GM12865 (cell line): ENCODE measurements around the gene FRK.

ENCODE experiments used
- DNase-seq: peaks from one replicate; pipeline ENCODE4 v3.0.0; 2010; ENCODE audit warnings: low read depth
- H3K4me3 ChIP-seq: 2 replicates; pipeline ENCODE4 v1.5.1; 2011; ENCODE audit warnings: mild to moderate bottlenecking, low read depth, low read length, control low read depth
- TF ChIP-seq, protein P1 (sequence below): IDR thresholded peaks from 2 replicates; pipeline ENCODE4 v1.5.1; 2011; ENCODE audit warnings: low read length, control low read depth, low read depth, inconsistent platforms; ENCODE audit not compliant: insufficient read depth; ENCODE audit errors: missing control alignments

FRK gene

DNA sequence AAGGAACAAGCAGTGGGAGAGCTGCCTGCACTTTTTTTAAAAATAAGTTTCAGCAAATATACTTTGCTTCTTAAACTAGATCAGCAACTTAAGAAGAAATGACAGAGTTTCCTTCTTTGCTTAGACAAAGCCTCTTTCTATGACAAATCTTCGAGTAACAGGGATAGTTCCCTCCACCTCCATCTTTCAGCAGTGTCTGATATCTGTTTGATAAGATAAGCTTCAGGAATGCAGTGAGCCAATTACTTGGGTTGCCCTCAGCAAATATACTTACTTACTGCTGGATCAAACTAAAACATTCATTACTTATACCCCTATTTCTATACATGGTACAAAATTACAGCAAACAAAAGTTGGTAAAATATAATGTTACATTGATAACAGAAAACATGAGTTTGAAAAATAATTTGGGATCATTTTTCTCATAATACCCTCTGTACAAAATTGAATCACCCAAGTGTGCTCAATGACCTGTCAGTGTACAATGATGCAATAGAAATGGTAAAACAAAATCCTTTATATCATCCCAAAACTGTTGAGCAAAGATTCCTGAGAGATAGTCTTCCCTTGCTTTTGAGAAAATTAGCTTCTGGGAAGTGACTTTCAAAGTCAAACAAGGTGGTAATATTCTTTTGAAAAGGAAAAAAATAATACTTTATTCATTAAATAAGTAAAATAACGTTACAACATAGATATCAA, 24.5 kb downstream of the FRK start:
- H3K4me3 ChIP-seq: no peak overlapping the region
- no peak for DNase-seq
- TF ChIP-seq, protein P1, sequence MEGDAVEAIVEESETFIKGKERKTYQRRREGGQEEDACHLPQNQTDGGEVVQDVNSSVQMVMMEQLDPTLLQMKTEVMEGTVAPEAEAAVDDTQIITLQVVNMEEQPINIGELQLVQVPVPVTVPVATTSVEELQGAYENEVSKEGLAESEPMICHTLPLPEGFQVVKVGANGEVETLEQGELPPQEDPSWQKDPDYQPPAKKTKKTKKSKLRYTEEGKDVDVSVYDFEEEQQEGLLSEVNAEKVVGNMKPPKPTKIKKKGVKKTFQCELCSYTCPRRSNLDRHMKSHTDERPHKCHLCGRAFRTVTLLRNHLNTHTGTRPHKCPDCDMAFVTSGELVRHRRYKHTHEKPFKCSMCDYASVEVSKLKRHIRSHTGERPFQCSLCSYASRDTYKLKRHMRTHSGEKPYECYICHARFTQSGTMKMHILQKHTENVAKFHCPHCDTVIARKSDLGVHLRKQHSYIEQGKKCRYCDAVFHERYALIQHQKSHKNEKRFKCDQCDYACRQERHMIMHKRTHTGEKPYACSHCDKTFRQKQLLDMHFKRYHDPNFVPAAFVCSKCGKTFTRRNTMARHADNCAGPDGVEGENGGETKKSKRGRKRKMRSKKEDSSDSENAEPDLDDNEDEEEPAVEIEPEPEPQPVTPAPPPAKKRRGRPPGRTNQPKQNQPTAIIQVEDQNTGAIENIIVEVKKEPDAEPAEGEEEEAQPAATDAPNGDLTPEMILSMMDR: no peak

DNA sequence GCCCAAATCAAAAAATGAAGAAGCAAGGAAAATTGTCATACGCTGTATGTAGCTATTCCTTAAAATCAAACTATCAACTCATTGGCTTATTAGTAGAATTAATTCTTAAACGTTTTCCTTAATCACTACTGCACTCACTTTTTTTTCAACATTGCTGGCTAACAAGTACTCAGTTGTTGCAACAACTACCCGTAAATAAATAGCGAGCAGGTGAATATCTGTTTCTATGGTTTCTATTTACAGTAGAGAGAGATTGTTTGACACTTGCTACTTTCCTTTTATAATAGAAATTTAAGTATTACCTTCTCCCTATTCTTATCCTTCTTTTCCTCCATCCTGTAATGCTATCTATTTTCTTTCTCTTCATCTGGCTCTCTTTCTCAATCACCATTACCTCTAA, 25.1 kb downstream of the FRK start:
- no peak for DNase-seq
- TF ChIP-seq, protein P1: no peak
- no peak overlapping the region for H3K4me3 ChIP-seq

DNA sequence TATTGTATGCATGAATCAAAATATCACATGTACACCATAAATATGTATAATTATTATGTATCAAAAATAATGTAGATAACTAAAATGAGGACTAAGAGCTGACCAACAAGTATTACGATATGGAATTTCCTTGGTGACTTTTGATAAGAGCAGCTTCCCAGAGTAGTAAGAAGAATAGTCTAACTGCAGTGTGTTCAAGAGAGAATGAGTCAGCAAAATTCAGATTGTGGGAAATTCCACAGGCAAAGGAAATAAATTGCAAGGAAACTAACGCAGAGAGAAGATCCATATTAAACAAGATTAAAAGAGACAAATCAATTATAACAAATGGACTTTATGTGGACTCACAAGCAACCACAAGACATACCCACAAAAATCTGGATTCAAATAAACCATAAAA, 26.4 kb downstream of the FRK start:
- DNase-seq: no peak
- H3K4me3 ChIP-seq: no peak overlapping the region
- TF ChIP-seq, protein P1: no peak

DNA sequence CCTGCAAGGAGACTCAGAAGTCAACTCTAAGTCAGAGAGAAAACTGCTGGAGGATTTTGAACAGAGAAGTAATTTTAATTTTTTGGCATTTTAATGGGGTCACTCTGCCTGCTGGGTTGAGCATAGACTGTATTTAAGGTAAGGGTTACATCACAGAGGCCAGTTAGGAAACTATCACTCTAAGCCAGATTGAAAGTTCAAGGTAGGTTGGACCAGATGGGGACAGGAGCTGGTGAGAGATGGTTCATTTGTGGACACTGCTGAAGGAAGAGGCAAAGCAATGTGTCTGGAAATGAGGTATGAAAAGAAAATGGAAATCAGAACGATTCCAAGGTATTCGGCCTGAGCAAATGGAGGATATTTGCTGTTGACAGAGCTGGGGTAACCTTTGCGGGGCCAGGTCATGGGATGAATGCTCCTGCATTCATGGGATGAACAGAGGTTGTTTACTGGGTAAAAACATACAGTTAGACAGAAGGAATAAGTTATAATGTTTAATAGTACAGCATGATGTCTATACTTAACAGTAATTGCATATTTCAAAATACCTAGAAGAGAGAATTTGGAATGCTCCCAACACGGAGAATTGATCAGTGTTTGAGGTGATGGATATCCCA, 26.9 kb downstream of the FRK start:
- DNase-seq: no peak

DNA sequence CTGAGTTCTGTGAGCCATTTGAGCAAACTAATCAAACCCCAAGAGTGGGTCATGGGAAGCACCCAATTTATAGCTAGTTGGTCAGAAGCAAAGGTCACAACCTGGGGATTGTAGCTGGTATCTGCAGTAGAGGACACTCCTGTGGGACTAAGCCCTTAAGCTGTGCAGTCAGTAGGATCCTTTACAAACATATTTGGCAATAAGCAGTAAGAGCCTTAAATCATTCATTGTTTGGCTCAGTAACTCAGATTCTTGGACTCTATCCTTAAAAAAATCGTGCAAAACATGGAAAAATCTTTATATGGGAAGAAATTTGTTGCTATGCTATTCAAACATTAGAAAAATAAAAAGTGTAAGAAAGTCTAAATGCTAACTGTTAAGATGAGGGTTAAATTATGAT, 29.9 kb downstream of the FRK start:
- H3K4me3 ChIP-seq: no peak overlapping the region
- DNase-seq: no peak
- TF ChIP-seq, protein P1: no peak

More for the DNA sequence above, 26.9 kb downstream of the FRK start:
- TF ChIP-seq, protein P1: no peak
- no peak overlapping the region for H3K4me3 ChIP-seq

DNA sequence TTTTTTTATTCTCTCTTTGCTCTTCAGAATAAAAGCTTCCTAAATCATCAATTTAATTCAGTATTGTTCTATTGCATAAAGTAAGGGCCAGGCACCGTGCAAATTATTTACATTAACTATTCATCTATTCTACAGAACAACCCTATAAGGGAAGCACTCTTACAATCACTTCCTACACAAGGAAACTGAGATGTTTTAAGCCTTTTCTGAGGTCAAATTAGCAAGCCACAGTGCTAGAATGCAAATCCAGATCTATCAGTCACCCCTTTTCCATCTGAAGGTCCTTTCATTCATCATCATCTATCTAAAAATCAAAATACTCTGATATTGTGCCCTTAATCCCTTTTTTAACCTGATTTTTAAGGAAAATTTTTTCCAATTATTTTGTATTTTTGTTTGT, 31.2 kb downstream of the FRK start:
- no peak for DNase-seq
- TF ChIP-seq, protein P1: no peak
- H3K4me3 ChIP-seq: no peak overlapping the region
